Measurements from ENCODE around the gene FZD2.
"Not testable (repeated sequence)": the region's sequence is repeated elsewhere in the genome, so short reads cannot be mapped to it uniquely, and the experiment has no call there.

The FZD2 gene

GRCh38 chr17:44565866-44566443 lies 8.7 kb downstream of the FZD2 start:
- H3K4me3 ChIP-seq (ENCODE audit: control insufficient read depth, low read depth, low read length): no peak overlapping the region
- TF ChIP-seq, protein P1, sequence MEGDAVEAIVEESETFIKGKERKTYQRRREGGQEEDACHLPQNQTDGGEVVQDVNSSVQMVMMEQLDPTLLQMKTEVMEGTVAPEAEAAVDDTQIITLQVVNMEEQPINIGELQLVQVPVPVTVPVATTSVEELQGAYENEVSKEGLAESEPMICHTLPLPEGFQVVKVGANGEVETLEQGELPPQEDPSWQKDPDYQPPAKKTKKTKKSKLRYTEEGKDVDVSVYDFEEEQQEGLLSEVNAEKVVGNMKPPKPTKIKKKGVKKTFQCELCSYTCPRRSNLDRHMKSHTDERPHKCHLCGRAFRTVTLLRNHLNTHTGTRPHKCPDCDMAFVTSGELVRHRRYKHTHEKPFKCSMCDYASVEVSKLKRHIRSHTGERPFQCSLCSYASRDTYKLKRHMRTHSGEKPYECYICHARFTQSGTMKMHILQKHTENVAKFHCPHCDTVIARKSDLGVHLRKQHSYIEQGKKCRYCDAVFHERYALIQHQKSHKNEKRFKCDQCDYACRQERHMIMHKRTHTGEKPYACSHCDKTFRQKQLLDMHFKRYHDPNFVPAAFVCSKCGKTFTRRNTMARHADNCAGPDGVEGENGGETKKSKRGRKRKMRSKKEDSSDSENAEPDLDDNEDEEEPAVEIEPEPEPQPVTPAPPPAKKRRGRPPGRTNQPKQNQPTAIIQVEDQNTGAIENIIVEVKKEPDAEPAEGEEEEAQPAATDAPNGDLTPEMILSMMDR (conservative IDR thresholded peaks at IDR 0.05; ENCODE audit: control insufficient read depth, insufficient read depth, low read depth, low read length): peak; percentile 58
- DNase-seq (ENCODE audit: low read depth): no peak

GRCh38 chr17:44568311-44568944 lies 11.1 kb downstream of the FZD2 start:
- DNase-seq (ENCODE audit: low read depth); H3K4me3 ChIP-seq (ENCODE audit: control insufficient read depth, low read depth, low read length): not testable (repeated sequence)

DNA sequence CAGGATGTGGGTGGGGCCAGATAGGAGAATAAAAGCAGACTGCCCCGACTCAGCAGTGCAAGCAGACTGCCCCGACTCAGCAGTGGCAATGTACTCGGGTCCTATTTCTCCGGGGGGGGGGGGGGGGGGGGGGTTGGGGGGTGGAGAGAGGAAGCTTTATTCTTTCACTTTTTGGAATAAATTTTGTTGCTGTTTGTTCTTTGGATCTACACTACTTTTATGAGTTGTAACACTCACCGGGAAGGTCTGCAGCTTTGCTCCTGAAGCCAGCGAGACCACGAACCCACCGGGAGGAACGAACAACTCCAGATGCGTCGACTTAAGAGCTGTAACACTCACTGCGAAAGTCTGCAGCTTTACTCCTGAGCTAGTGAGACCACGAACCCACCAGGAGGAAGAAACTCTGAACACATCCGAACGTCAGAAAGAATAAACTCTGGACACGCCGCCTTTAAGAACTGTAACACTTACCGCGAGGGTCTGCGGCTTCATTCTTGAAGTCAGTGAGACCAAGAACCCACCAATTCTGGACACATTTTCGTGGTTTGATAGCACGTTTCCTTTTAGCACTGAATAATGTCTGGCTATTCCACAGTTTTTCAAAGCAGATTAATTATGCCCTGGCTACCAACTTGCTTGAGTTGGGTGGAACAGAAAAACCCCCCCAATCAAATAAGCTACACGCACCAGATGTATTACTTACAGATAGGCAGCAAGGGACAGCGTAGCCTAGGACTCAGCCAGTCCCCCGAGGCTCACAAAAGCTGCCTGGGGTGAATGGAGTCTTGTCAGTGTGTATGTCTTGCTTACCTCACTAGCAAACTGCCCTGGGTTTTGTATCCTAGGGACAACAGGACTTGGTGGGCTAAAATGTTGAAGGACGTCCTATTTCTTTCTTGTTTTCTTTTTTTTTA lies 11.9 kb downstream of the FZD2 start:
- no peak overlapping the region for H3K4me3 ChIP-seq (ENCODE audit: control insufficient read depth, low read depth, low read length)
- DNase-seq (ENCODE audit: low read depth): no peak
- TF ChIP-seq, protein P1 (conservative IDR thresholded peaks at IDR 0.05; ENCODE audit: control insufficient read depth, insufficient read depth, low read depth, low read length): no peak

GRCh38 chr17:44572801-44573200 lies 15.5 kb downstream of the FZD2 start:
- DNase-seq (ENCODE audit: low read depth): no peak
- TF ChIP-seq, protein P1 (conservative IDR thresholded peaks at IDR 0.05; ENCODE audit: control insufficient read depth, insufficient read depth, low read depth, low read length): no peak
- H3K4me3 ChIP-seq (ENCODE audit: control insufficient read depth, low read depth, low read length): no peak overlapping the region

DNA sequence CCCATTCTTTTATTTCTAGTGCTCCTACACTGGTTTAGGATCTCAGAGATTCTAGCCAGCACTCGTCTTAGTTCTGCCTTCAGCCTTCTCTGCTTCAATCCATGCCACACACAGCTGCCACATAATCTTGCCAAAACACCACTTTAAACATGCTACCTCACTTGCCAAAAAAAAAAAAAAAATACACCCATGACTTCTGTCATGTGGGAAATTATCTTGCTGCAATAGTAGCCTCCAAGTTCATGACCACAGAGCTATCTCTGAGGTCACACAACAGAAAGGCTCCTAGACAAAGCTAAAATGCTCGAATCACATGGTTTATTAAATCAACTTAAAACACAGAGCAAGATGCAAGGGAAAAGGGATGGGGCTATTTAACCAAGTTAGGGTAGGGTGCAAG lies 18.1 kb downstream of the FZD2 start:
- TF ChIP-seq, protein P1 (conservative IDR thresholded peaks at IDR 0.05; ENCODE audit: control insufficient read depth, insufficient read depth, low read depth, low read length): no peak
- DNase-seq (ENCODE audit: low read depth): no peak
- no peak overlapping the region for H3K4me3 ChIP-seq (ENCODE audit: control insufficient read depth, low read depth, low read length)

GRCh38 chr17:44578947-44579346 lies 21.7 kb downstream of the FZD2 start:
- DNase-seq (ENCODE audit: low read depth): no peak
- TF ChIP-seq, protein P1 (conservative IDR thresholded peaks at IDR 0.05; ENCODE audit: control insufficient read depth, insufficient read depth, low read depth, low read length): no peak
- no peak overlapping the region for H3K4me3 ChIP-seq (ENCODE audit: control insufficient read depth, low read depth, low read length)

DNA sequence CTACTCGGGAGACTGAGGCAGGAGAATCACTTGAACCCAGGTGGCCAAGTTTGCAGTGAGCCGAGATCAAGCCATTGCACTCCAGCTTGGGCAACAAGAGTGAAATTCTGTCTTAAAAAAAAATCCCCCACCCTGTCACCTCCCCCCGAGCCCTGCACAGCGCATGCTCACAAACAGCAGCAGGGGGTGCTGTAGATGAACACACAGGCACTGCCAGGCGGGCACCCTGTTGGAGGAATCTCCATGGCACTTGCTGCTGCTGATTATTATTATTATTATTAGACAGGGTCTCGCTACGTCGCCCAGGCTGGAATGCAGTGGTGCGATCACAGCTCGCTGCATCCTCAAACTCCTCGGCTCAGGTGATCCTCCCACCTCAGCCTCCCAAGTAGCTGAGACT lies 24.6 kb downstream of the FZD2 start:
- DNase-seq (ENCODE audit: low read depth): peak; percentile 32
- TF ChIP-seq, protein P1 (conservative IDR thresholded peaks at IDR 0.05; ENCODE audit: control insufficient read depth, insufficient read depth, low read depth, low read length): peak; percentile 40
- H3K4me3 ChIP-seq (ENCODE audit: control insufficient read depth, low read depth, low read length): no peak overlapping the region

All from fibroblast of mammary gland (primary cell).